DOHH2 (cell line): ENCODE results near the gene TMEM69.
A peak's percentile ranks its signal among the peaks of the same experiment; 100 is the strongest.
"Not testable (repeated sequence)": the region's sequence is repeated elsewhere in the genome, so short reads cannot be mapped to it uniquely, and the experiment has no call there.

Experiments used
- H3F3A ChIP-seq: fragments of 200-600 bp; sonication (generic), shearing (Covaris generic); 2 replicates; pipeline ENCODE4 v1.6.0; 2016; ENCODE audit warnings: antibody characterized with exemption, mild to moderate bottlenecking; ENCODE audit not compliant: control insufficient read depth, insufficient read depth
- H3K27ac ChIP-seq: fragments of 200-600 bp; sonication (generic); 2 replicates; pipeline ENCODE4 v1.5.1; 2014; ENCODE audit warnings: low read depth, mild to moderate bottlenecking, low read length, moderate library complexity
- H3K27me3 ChIP-seq: fragments of 200-600 bp; sonication (generic); 2 replicates; pipeline ENCODE4 v1.6.1; 2014; ENCODE audit warnings: mild to moderate bottlenecking, low read length, mixed read lengths; ENCODE audit not compliant: control insufficient read depth
- H3K36me3 ChIP-seq: fragments of 200-600 bp; sonication (generic); 2 replicates; pipeline ENCODE4 v1.6.1; 2014; ENCODE audit warnings: mild to moderate bottlenecking, low read length, moderate library complexity, mixed read lengths; ENCODE audit not compliant: control insufficient read depth
- H3K4me1 ChIP-seq: fragments of 200-600 bp; sonication (generic); 2 replicates; pipeline ENCODE4 v1.6.1; 2014; ENCODE audit warnings: mild to moderate bottlenecking, low read length, mixed read lengths; ENCODE audit not compliant: control insufficient read depth
- H3K4me2 ChIP-seq: fragments of 200-600 bp; sonication (generic); 2 replicates; pipeline ENCODE4 v1.6.0; 2014; ENCODE audit warnings: mild to moderate bottlenecking, low read length, moderate library complexity
- H3K4me3 ChIP-seq: fragments of 200-600 bp; sonication (generic); 2 replicates; pipeline ENCODE4 v1.5.1; 2014; ENCODE audit warnings: mild to moderate bottlenecking, low read length, mixed read lengths
- H3K79me2 ChIP-seq: fragments of 200-600 bp; sonication (generic); 2 replicates; pipeline ENCODE4 v1.6.1; 2014; ENCODE audit warnings: mild to moderate bottlenecking, low read length, mixed read lengths; ENCODE audit not compliant: control insufficient read depth
- H3K9me2 ChIP-seq: fragments of 200-600 bp; sonication (generic); replicated peaks from 2 replicates; pipeline ENCODE4 v1.6.1; 2014; ENCODE audit warnings: mild to moderate bottlenecking, low read length, mixed read lengths; ENCODE audit not compliant: control insufficient read depth
- H3K9me3 ChIP-seq: fragments of 200-600 bp; sonication (generic); 2 replicates; pipeline ENCODE4 v1.6.1; 2014; ENCODE audit warnings: antibody characterized with exemption, low read length, mixed read lengths; ENCODE audit not compliant: control insufficient read depth, insufficient read depth
- H4K20me1 ChIP-seq: fragments of 200-600 bp; sonication (generic); 2 replicates; pipeline ENCODE4 v1.6.0; 2014; ENCODE audit warnings: low read depth, mild to moderate bottlenecking, antibody characterized with exemption, low read length, moderate library complexity; ENCODE audit not compliant: control insufficient read depth, insufficient read depth
- CTCF ChIP-seq: fragments of 200-600 bp; sonication (generic); IDR thresholded peaks from one replicate; pipeline ENCODE4 v1.5.1; 2014; ENCODE audit warnings: antibody characterized with exemption, mild to moderate bottlenecking, low read depth, low read length; ENCODE audit not compliant: poor library complexity, severe bottlenecking
- EZH2phosphoT487 ChIP-seq: fragments of 200-600 bp; sonication (generic); IDR thresholded peaks from 2 replicates; pipeline ENCODE4 v1.6.1; 2017; ENCODE audit warnings: borderline replicate concordance, mild to moderate bottlenecking, antibody characterized with exemption, low read length, moderate library complexity, mixed read lengths

TMEM69 gene

GRCh38 chr1:45686015-45686287 is 2.0 kb upstream of the TMEM69 start:
- peak overlapping the region; percentile 94 for H3K4me3 ChIP-seq
- no peaks in the 10 kb centered on the region for H3K9me2 ChIP-seq
- H3K9me3 ChIP-seq = no peaks in the 10 kb centered on the region
- peak; percentile 37 for TF ChIP-seq CTCF
- no peak for TF ChIP-seq EZH2phosphoT487
- peak overlapping the region; percentile 93 for H3K4me2 ChIP-seq
- H3K27me3 ChIP-seq = no peaks in the 10 kb centered on the region
- H3K4me1 ChIP-seq = peaks cover 59% of the 10 kb centered on the region
- H3K36me3 ChIP-seq = peaks cover 64% of the 10 kb centered on the region
- peaks cover 10% of the 10 kb centered on the region for H3F3A ChIP-seq
- H3K27ac ChIP-seq = peak overlapping the region; percentile 92
- H3K79me2 ChIP-seq = peaks cover 94% of the 10 kb centered on the region
- peaks cover 15% of the 10 kb centered on the region; the same call in 1 of the 2 replicates for H4K20me1 ChIP-seq

DNA sequence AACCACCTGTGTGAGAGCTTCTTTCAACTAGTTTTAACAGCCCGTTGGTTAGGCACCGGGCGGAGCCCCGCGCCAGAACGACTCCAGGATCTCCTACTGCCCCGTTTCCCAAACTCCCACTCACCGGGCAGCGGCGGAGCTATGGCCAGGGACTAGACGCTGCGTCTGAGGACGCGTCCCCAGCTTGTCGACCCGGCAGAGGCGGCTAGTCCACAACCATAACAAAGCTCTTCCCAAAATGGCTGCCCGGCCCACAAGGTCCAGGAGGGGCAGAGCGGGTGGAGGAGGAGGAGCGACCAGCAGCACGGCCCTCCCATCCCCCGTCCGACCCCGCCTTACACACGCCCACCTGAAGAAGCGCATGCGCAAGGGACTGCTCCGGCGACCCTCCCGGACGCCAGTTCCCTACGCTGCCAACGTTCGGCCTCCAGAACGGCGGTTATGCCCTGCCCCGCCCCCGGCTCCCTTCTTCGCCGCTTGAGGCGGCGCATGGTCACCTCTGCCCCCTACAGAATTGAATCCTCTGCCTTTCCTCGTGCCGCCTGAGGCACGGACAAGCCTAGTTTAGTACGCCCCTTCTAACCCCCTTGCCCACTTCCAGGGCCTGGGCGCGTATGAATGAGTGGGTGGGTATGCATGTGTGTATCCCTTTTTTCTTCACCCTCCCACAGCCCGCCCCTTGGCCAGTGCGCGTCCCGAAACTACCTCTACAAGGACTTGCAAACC is 1.5 kb upstream of the TMEM69 start, which contains the start of gene GPBP1L1:
Gene GPBP1L1 (minus strand): TSS at position 246 of the 726 bp plus-strand sequence. CDS start 27,446 bp downstream, outside the sequence.
- Histone ChIP-seq H3K9me3 (no peaks in the 10 kb centered on the region), H3F3A (peaks cover 10% of the 10 kb centered on the region), H3K27ac (peak within 1 kb of the TSS; percentile 92), H3K9me2 (no peaks in the 10 kb centered on the region), H3K4me3 (peak within 1 kb of the TSS; percentile 94), H4K20me1 (peaks cover 14% of the 10 kb centered on the region; the same call in 1 of the 2 replicates), H3K79me2 (peaks cover 94% of the 10 kb centered on the region), H3K4me2 (peak within 1 kb of the TSS; percentile 93), H3K36me3 (peaks cover 65% of the 10 kb centered on the region), H3K27me3 (no peaks in the 10 kb centered on the region), H3K4me1 (peaks cover 54% of the 10 kb centered on the region)
- no peak for TF ChIP-seq EZH2phosphoT487
- no peak for TF ChIP-seq CTCF

DNA sequence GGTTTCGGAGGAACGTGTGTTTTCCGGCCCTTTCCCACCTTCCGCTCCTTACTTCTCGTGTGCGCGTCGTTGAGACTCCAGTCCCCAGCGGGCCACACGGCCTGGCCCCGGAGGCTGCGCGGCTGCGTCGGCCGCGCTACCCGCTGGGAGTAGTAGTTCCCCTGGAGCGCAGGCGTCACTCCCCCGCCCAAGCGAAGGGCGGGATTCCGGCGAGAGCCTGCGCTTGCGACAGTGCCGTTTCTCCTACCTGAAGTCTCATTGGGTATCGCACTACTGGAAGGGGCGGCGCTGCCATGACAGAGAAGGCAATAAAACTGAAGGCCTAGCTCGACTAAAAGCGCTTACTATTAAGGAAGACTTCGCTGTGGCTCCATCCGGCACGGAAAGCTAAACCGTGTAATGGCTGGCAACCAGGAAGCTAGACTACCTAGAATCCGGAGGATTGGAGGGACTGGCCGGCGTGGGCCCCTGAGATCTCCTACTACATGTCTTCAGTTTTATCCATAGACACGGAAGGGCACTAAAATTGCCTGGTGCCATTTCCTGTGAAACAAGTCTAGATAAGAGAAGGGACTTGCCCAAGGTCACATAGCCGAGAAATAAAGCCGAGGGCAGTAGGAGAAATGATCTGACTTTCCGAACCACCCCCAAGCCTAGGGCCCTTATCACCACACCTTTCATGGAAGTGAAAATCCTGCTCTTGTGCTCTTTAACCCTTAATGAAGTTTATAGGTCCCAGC is 797 bp upstream of the TMEM69 start:
- Histone ChIP-seq H3K4me3 (peak overlapping the region; percentile 94), H3K27me3 (no peaks in the 10 kb centered on the region), H3K36me3 (peaks cover 65% of the 10 kb centered on the region), H3K9me2 (no peaks in the 10 kb centered on the region), H4K20me1 (peaks cover 11% of the 10 kb centered on the region; the same call in 1 of the 2 replicates), H3F3A (peaks cover 10% of the 10 kb centered on the region), H3K9me3 (no peaks in the 10 kb centered on the region), H3K4me2 (peak overlapping the region; percentile 93), H3K79me2 (peaks cover 90% of the 10 kb centered on the region), H3K27ac (peak overlapping the region; percentile 92), H3K4me1 (peaks cover 46% of the 10 kb centered on the region)
- TF ChIP-seq CTCF (no peak), EZH2phosphoT487 (no peak)

- H3K79me2 ChIP-seq = peaks cover 32% of the 10 kb centered on the region
- peaks cover 76% of the 10 kb centered on the region for H3K36me3 ChIP-seq
- H3F3A ChIP-seq = peaks cover 24% of the 10 kb centered on the region
- H3K27ac ChIP-seq, H3K27me3 ChIP-seq, H4K20me1 ChIP-seq, H3K4me3 ChIP-seq, H3K9me3 ChIP-seq, H3K9me2 ChIP-seq, H3K4me2 ChIP-seq: not testable (repeated sequence)
- H3K4me1 ChIP-seq = peaks cover 14% of the 10 kb centered on the region
Measured at GRCh38 chr1:45693811-45694210, 5.8 kb downstream of the TMEM69 start.
